Testis (tissue), 2 donors: ENCODE data around the gene EDNRA.

Experiments
- CTCF ChIP-seq, 3 experiments: fragments of 450-650 bp in 2 of 3; fragments of 200-600 bp in 1 of 3; sonication (generic) in 1 of 3; IDR thresholded peaks; one replicate each; pipeline ENCODE4 v1.5.1; 2016 to 2019; ENCODE audit warnings: antibody characterized with exemption in 3 of 3, mild to moderate bottlenecking in 2 of 3, moderate library complexity in 1 of 3
- POLR2A ChIP-seq: fragments of 450-650 bp; IDR thresholded peaks from one replicate; pipeline ENCODE4 v1.6.1; 2017; ENCODE audit warnings: antibody characterized with exemption, mild to moderate bottlenecking, moderate library complexity

GRCh38 chr4:147453561-147454141 is 27.2 kb upstream of the EDNRA start:
- no peak for TF ChIP-seq POLR2A
- TF ChIP-seq CTCF (IDR thresholded peaks at IDR 0.05): no peak
